GM12891 (cell line): Measurements from ENCODE around the gene KLHL36.

Source experiments
- POLR2A ChIP-seq: IDR thresholded peaks from 2 replicates; pipeline ENCODE4 v1.6.1; 2011; ENCODE audit warnings: low read depth, low read length, control low read depth
- POLR2AphosphoS5 ChIP-seq: IDR thresholded peaks from 2 replicates; pipeline ENCODE4 v1.6.1; 2011; ENCODE audit warnings: low read depth, low read length, control low read depth
- TAF1 ChIP-seq: IDR thresholded peaks from 2 replicates; pipeline ENCODE4 v1.6.1; 2011; ENCODE audit warnings: low read depth, low read length, control low read depth

DNA sequence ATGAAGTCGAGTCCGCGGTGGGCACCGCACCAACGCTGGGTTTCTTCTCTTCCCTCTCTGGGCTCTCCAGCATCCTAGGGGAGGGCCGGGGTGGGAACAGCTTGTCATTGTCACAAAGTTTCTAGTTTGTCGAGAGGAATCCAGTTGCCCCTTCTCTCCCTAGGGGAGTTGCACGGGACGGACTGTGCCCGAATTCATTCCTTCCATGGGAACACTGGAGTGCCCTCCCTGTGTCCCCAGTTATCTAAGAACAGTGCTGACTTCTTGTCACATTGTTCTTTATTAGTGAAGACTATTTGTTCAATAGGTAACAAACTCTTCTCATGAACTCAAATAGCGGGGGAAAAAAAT lies 1.2 kb downstream of the KLHL36 start:
- no peak for TF ChIP-seq POLR2AphosphoS5
- no peak for TF ChIP-seq POLR2A
- TF ChIP-seq TAF1, result no peak
